Transverse colon (tissue), 4 donors: ENCODE measurements around the gene JARID2.

Experiments
- EP300 ChIP-seq: sonication (generic); formaldehyde crosslinking; IDR thresholded peaks from one replicate; pipeline ENCODE4 v1.6.1; 2017; ENCODE audit warnings: antibody characterized with exemption, low read depth
- POLR2AphosphoS5 ChIP-seq, 3 donors: sonication (generic); formaldehyde crosslinking; IDR thresholded peaks; one replicate each; pipeline ENCODE4 v1.6.1; 2016; ENCODE audit warnings: antibody characterized with exemption in 3 of 3
- TF ChIP-seq, protein P1 (sequence below), 5 experiments: fragments of 200-600 bp in 3 of 5; fragments of 450-650 bp in 2 of 5; sonication (generic) in 3 of 5; IDR thresholded peaks; 1 replicate in 2 of 5; 2 replicates in 3 of 5; pipeline ENCODE4 v1.5.1; 2016 to 2017; ENCODE audit warnings: antibody characterized with exemption in 5 of 5, inconsistent platforms in 3 of 5, mild to moderate bottlenecking in 2 of 5, moderate library complexity in 1 of 5

DNA sequence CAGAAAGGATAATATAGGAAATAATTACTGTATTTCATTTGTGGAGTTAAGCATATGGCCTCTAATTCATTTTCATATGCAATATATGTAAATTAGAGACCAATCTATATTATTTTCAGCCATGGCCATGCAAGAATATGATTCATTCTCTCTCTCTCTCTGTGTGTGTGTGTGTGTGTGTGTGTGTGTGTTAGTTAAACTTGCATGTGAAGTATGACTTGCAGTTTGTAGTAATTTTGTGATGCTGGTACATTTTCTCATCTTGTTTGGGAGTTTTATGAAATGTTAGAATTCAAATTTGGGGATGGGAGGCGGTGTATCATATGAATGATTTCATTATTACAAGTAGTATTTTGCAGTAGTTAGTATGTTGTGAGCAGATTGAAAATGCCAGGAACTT, 74.8 kb downstream of the JARID2 start:
- TF ChIP-seq EP300 (no peak), POLR2AphosphoS5 (IDR thresholded peaks at IDR 0.05) (no peak)
- TF ChIP-seq, protein P1, sequence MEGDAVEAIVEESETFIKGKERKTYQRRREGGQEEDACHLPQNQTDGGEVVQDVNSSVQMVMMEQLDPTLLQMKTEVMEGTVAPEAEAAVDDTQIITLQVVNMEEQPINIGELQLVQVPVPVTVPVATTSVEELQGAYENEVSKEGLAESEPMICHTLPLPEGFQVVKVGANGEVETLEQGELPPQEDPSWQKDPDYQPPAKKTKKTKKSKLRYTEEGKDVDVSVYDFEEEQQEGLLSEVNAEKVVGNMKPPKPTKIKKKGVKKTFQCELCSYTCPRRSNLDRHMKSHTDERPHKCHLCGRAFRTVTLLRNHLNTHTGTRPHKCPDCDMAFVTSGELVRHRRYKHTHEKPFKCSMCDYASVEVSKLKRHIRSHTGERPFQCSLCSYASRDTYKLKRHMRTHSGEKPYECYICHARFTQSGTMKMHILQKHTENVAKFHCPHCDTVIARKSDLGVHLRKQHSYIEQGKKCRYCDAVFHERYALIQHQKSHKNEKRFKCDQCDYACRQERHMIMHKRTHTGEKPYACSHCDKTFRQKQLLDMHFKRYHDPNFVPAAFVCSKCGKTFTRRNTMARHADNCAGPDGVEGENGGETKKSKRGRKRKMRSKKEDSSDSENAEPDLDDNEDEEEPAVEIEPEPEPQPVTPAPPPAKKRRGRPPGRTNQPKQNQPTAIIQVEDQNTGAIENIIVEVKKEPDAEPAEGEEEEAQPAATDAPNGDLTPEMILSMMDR (IDR thresholded peaks at IDR 0.05): no peak
